Fibroblast of skin of left quadriceps (primary cell): ENCODE measurements around the gene TPSG1.
"Not testable (repeated sequence)": the region's sequence is repeated elsewhere in the genome, so short reads cannot be mapped to it uniquely, and the experiment has no call there.

Experiments
- DNase-seq, 2 experiments: peaks; one replicate each; pipeline ENCODE4 v3.0.0-alpha.2; 2013; ENCODE audit warnings: low read depth in 2 of 2

Gene TPSG1

DNA sequence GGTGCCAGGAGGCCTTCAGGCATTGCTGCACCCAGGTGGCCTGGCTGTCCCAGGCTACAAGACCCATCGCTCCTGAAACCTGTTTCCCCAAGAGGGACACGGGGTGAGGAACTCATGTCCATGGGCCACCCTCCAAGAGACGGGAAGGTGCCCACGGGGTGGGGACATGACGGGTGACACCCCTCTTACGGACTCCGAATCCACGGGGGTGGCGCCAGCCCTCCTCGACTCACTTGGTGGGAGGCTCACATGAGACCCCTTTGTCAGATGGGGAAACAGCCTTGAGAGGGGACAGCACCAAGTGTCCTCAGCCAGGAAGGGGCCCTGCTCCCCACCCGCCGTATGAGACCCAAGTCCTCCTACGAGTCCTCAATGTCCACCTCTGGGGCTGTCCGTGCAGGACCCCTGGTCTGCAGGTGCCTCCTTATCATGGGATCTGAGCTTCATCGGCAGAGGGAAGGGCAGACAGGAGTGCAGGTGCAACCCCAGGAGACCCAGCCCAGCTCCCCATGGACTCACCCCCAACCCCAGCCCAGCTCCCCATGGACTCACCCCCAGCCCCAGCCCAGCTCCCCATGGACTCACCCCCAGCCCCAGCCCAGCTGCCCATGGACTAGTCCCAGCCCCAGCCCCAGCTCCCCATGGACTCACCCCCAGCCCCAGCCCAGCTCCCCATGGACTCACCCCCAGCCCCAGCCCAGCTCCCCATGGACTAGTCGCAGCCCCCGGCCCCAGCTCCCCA lies 5.6 kb upstream of the TPSG1 start:
- not testable (repeated sequence) for DNase-seq

DNA sequence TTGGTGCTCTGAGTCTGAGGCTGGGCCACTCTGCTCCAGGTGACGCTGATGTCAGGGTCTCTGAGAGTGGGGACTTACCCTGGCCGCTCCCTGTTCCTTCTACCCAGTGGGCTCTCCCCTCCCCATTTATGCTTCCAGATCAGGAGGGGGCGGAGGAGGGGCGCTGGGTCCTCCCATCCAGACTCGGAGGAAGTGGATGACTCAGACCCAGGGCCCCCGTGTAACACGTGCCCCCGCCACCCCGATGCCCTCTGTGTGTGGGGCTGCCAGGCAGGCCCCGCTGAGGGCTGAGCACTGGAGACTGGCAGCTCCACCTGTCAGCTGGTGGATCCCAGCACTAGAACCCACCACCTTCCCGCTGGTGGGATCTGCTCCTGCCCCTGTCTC lies 5.0 kb upstream of the TPSG1 start, which contains the start of gene TPSB2:
TSS of gene TPSB2 (minus strand) at position 101 of the 387 bp plus-strand sequence. CDS start 233 bp downstream, outside the sequence.
- not testable (repeated sequence) for DNase-seq

DNA sequence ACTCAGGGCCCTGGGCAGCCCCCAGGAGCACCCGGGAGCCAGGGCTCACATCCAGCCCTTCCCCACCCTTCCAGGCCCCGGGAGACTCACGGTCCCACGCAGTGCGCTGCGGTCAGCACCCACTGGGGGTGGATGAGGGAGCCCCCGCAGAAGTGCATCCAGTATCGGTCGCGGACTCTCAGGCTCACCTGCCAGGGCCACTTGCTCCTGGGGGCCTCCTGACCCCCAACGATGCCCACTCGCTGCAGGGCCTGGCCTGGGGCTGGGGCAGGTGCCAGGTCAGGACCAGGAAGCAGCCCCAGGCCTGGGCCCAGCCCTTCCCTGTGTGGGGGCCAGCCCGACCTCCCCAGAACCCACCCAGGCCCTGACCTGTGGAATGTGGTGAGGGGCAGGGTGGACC lies 4.4 kb upstream of the TPSG1 start:
- DNase-seq, result not testable (repeated sequence)

DNA sequence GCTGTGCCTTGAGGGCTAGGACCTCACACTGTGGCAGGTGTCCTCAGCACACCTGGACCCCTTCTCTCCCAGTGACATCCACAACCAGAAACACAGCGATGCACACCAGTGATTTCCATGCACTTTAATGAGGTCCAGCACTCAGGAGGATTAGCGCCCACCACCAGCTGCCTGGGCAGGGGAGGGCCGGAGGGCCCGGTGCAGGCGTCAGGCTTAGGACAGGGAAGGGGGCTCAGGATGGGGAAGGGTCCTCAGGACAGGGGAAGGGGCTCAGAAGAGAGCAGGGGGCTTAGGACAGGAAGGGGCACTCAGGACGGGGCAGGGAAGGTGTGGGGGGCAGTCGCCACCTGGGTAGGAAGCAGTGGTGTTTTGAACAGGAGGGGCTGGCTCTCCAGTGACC lies 3.2 kb upstream of the TPSG1 start:
- not testable (repeated sequence) for DNase-seq

DNA sequence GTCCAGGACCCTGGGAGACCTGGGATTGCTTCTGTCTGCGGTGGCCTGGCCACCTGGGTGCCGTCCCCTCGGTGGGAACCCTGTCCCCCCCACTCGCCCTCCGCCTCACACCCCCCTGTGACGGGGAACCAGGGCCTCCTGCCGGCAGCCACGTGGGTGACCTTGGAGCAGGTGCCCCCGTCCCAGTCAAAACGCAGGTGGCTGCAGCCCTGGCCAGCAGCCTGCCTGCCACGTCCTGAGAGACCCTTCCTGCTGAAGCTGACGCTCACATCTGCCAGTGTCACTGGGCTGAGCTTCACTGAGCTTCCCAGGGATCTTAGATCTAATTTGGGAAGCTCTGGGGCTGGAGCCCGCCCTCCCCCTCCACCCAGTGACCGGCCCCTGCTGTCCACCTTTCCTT lies 1.6 kb upstream of the TPSG1 start:
- not testable (repeated sequence) for DNase-seq

DNA sequence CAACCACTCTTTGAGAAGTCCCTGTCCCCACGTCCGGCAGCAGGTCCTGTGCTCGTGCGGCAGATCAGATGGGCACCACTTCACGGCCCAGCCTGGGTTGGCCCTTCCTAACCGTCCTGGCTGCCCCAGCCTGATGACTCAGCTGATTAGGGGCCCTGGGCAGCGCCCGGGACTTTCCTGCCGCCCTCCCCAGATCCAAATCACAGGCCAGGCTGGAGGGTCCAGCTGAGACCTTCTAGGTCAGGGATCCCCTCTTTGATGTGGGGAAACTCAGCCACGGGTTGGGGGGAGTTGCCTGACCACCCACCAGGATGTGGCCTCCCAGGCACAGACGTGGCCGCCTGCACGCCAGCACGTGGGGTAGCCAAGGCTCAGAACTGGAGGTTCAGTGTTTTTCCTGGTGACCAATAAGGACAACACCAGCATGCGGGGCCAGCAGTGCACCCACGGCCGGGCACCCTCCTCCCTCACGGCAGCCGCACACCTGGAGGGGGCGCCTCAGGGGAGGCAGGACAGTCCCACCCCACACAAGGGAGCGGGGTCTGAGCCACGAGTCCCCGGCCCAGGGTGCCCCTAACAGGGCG lies 752 bp upstream of the TPSG1 start:
- DNase-seq, result not testable (repeated sequence)

DNA sequence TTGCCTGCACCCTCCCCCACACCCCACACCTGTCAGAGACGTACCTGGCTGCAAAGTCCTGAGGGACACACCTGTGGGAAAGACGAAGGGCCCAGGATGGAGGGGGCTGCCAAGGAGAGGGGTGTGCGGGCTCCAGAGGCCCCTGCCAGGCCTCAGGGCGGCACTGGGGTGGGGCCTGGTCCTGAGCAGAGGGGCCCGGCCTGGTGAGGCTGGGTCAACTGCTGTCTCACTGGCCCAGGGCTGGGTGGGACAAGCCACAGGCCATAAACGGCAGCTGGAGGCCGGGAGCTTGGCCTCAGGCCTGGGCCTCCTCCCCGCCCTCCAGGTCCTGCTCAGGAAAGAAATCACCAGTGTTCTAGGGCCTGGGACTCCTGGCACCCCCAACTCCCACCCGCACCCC lies 510 bp downstream of the TPSG1 start:
- DNase-seq, result no peak

DNA sequence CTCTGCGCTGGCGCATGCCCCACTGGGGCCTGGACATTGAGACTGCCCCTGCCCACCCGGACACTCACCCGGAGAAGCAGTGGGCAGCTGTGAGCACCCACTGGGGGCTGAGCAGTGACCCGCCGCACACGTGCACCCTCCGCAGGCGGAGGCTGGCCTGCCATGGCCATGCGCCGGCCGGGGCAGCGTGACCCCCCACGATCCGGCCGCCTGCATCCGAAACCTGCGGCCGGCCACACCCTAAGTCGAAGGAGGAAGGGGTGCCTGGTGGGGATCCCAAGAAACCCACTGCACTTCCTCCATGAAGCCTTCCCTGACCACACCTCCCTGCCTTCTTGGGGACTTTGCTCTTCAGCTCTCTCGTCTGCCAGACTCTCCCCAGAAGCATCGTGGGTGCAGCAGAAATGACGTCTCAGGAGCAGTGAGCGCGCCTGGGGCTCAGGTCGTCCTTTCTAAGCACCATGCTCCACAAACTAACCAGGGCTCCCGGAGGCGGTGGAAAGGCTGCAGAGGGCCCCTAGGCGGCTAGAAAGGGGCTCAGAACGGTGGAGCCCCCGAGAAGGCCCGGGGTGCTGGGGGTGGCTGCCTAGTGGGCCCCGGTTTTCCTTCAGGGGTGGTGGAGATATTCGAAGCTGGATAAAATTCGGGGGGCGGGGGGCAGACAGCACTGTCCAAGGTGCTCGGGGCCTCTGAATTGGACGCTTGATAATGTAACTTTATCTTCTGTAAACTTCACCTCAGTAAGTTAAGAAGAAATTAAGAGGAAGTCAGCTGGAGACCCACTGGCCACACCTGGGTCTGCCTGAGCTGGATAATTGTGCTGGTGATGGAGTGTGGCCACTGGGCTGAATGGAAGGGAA lies 1.5 kb downstream of the TPSG1 start:
- no peak for DNase-seq

DNA sequence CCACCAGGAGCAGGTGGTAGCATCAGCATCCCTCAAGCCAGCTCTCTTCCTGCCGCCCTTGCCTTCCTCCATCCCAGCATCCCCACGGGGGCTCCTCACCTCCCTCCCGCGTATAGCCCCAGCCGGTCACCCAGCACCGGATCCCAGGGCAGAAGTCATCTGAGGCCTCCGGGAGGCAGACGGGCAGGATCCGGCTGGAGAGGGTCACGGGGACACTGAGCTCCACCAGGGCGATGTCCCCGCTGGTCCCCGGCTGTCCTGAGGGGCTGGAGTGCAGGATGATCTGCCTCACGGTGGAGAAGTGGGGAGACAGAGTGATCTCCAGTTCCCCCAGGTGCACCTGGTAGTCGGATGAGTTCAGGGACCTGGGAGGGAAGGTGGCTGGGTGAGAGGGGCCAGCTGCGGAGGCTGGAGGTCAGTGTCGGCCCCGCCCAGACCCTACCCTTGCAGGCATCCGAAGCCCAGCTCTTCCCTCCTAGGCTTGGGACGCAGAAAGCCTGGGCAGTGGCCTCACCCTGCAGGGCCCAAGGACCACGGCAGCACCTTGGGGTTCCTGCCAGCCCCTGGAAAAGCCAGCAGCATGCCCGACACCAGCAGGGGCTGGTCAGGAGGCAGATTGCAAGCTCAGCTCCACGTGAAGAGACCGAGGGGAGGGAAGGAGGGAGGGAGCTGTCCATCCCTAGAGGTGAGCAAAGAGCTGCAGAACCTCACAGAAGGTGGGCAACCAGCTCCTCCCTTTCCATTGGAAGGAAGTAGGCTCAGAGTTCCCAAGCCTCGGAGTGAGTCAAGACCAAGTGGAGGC lies 2.3 kb downstream of the TPSG1 start:
- DNase-seq, result no peak

DNA sequence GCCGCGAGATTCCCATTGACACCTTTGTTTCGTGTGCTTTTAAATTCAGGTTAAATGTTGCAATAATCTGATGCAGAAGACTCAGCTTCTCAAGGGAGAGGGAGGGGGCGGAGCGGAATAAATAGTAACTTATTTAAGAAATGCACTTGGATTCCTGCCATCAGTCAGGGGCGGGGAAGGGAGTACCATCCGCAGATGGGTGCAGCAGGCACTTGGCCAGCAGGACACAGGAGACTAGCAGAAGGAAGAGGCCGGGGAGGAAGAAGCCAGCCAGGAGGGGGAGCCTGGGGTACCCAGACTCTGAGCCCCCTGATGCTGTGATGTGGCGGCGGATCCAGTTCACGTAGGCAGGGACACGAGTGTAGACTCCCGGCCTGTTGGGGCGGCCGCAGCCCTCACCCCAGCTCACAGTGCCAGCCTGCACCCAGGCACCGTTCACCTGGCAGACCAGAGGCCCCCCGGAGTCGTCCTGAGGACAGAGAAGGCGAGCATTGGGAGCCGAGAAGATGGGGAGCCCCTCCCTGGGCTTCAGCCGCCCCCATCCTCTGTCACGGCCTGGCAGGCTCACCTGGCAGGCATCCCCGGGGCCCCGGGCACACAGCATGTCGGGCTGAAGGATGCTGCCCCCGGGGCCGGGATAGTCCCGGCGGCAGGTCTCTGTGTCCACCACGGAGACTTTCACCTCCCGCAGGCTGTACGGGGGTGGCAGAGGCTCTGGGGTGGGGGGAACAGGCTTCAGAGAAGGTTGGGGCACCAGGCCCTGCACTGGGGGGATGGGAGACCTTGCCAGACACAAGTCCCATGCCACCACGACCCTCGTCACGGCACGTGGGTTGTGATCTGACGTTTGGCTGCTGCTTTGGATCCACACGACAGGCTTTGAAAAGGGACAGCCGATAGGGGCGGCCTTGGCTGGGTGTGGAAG lies 3.2 kb downstream of the TPSG1 start:
- no peak for DNase-seq

DNA sequence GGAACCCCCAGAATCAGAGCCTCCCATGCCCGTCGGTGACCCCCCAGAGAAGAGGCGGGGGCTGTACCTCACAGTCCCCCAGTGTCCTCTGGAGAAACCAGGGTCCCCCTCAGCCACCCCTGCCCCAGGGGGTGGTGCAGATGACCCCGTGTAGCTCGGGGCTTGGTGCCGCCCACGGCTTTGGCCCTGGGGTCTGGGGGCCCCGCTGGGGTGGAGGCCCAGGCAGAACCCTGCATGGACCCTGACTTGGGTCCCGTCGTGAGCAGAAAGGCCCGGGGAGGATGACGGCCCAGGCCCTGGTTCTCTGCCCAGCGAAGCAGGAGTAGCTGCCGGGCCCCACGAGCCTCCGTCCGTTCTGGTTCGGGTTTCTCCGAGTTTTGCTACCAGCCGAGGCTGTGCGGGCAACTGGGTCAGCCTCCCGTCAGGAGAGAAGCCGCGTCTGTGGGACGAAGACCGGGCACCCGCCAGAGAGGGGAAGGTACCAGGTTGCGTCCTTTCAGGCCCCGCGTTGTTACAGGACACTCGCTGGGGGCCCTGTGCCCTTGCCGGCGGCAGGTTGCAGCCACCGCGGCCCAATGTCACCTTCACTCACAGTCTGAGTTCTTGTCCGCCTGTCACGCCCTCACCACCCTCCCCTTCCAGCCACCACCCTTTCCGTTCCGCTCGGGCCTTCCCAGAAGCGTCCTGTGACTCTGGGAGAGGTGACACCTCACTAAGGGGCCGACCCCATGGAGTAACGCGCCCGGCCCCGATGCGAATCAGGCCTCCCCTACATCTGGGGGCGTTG lies 4.0 kb downstream of the TPSG1 start:
- no peak for DNase-seq

DNA sequence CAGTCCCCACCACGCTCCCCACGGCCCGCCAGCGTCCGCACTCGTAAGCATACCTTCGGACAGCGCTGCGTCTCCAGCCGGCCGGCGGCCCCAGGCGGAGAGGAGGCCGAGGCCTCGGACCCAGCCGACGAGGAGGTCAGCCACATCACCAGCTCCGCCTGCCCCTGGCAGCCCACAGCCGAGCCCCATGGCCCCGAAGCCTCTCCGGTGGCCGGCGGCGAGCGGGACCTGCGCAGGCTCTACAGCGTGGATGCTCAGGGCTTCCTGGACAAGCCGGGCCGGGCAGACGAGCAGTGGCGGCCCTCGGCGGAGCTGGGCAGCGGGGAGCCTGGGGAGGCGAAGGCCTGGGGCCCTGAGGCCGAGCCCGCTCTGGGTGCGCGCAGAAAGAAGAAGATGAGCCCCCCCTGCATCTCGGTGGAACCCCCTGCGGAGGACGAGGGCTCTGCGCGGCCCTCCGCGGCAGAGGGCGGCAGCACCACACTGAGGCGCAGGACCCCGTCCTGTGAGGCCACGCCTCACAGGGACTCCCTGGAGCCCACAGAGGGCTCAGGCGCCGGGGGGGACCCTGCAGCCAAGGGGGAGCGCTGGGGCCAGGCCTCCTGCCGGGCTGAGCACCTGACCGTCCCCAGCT lies 4.9 kb downstream of the TPSG1 start:
- no peak for DNase-seq

DNA sequence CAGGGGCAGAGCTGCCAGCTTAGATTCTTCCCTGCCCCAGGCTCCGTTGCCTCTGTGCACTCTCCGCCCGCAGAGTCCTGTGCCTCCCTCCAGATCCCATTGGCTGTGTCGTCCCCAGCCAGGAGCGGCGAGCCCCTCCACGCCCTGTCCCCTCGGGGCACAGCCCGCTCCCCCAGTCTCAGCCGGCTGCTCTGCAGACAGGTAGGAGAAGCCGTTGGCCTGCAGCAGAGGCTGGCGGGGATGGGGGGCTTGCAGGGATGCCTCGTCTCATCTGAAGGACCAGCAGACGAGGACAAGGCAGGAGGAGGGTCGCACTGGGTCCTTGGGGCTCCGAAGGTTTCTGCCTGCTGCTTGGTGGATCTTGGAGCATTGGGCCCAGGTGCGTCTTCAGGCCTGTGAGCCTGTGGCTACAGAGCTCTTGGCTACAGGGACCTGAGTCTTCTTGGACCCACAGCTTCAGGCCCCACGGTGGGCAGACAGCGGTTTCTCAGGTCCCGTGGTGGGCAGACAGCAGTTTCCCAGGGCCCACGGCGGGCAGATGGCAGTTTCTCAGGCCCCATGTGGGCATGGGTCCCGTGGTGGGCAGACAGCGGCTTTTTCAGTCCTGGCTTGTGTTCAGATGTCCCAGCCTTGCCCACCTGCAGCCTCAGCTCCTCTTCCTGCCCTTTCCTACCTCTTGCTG lies 6.0 kb downstream of the TPSG1 start:
- no peak for DNase-seq

DNA sequence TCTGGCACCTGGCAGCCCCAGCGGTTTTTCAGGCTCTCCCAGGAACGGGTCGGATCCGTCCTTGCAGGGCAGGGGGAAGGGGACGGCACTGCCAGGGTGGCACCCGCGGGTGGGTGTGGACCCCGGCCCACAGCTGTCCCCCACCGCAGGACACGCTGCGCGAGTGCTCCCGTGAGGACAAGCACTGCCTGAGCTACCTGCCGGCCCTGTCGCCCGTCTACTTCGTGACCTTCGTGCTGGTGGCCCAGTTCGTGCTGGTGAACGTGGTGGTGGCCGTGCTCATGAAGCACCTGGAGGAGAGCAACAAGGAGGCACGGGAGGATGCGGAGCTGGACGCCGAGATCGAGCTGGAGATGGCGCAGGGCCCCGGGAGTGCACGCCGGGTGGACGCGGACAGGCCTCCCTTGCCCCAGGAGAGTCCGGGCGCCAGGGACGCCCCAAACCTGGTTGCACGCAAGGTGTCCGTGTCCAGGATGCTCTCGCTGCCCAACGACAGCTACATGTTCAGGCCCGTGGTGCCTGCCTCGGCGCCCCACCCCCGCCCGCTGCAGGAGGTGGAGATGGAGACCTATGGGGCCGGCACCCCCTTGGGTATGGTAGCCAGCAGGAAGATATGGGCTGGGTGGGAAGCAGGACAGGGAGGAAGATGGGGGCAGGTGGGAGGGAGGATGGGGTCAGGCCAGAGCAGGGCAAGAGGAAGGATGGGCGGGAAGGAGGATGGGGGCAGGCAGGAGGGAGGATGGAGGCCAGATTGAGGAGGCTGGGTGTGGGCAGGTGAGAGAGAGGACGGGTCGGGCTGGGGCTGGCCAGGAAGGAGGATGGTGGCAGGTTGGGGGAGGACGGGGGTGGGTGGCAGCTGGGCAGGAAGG lies 6.8 kb downstream of the TPSG1 start:
- no peak for DNase-seq

DNA sequence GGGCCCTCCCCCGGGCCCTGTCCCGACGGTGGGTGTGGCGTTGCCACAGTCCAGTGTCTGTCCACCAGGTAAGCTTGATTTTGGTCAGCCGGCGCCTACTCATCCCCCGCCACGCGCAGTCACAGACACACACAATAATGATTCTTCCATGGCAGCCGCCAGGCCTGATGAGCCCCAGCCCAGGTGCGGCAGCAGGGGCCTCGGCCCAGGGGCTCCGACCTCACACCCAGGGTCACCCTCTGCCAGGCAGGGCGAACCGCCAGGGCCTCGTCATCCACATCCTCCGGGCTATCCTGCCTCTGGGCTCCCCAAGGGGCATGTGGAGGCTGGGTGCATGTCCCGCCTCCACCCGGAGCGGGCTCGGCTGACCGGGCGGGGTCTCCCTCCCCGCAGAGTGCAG lies 7.5 kb downstream of the TPSG1 start:
- no peak for DNase-seq

DNA sequence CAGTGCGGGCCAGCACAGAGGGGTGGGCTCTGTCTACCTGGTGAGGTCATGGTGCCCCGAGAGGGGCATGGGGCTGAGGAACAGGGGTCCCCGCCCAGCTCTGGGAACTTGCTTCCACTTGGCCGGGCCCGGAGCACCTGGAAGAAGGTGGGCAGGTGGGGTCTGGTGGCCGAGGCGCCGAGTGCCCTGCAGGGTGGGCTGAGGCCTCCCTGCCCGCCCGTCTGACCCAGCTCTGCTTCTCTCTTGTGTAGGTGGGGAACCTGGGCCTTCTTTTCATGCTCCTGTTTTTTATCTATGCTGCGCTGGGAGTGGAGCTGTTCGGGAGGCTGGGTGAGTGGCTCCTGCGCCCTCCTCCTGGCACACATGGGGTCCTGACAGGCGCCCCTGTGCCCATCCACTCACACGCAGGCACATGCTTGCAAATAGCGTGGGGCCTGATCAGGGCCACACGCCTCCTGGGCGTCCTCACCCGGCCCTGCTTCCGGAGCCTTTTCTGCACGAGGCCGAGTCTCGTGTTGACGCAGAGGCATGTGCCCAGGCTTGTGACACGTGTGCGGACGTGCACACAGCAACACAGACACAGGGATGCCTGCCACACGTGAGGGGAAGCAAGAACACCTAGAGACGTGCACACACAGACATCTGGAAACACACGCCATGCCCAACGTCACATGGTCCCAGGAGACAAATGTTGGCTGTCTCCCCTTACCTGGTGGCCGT lies 8.2 kb downstream of the TPSG1 start:
- DNase-seq, result no peak

DNA sequence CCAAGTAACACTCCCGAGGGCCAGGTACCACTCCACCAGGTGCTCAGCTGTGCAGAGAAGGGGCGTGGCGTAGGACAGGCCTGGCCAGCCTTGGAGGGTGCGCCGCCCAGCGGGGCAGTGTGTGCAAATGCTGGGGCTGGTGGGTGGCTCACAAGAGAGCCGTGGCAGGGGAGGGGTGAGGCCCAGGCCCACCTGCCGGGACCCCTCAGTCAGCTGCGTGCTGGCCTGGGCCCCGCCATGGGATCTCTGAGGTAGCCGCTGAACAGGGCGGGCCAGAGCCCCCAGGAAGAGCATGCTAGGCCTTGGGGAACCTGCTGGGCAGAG lies 8.8 kb downstream of the TPSG1 start:
- no peak for DNase-seq
